Femur (tissue), 1 donor: ENCODE data around the gene DOK4.
"Not testable (repeated sequence)": the region's sequence is repeated elsewhere in the genome, so short reads cannot be mapped to it uniquely, and the experiment has no call there.

ENCODE experiments used
- DNase-seq: peaks from one replicate; pipeline ENCODE4 v3.0.0-alpha.2; 2017

Gene DOK4

DNA sequence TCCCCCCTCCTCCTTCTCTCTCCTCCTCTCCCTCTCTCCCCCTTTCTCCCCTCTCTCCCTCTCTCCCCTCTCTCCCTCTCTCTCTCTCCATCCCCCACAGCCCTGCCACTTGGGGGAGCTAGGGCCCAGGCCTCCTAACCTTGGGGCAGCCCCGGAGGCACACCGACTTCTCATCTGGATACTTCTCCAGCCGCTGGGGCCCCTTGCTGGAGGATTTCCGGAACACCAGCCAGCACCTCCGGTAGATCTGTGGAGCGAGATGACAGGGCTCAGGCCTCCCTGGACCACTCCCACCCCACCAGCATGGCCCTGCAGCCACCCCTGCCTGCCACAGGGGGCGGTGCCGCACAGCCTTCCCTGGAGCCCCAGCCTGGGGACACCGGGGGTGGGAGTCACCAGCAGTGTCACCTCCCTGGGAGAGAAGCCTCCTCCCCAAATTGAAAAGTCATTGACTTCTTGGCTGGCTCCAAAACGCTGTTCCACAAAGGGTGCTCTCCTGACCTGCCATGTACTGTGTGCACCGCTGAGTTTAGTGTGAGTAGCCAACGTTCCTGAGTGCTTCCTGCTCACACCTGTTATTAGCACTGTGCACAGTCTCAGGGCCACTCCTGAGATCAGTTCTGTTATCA lies 10.5 kb downstream of the DOK4 start:
- DNase-seq = peak; percentile 68

DNA sequence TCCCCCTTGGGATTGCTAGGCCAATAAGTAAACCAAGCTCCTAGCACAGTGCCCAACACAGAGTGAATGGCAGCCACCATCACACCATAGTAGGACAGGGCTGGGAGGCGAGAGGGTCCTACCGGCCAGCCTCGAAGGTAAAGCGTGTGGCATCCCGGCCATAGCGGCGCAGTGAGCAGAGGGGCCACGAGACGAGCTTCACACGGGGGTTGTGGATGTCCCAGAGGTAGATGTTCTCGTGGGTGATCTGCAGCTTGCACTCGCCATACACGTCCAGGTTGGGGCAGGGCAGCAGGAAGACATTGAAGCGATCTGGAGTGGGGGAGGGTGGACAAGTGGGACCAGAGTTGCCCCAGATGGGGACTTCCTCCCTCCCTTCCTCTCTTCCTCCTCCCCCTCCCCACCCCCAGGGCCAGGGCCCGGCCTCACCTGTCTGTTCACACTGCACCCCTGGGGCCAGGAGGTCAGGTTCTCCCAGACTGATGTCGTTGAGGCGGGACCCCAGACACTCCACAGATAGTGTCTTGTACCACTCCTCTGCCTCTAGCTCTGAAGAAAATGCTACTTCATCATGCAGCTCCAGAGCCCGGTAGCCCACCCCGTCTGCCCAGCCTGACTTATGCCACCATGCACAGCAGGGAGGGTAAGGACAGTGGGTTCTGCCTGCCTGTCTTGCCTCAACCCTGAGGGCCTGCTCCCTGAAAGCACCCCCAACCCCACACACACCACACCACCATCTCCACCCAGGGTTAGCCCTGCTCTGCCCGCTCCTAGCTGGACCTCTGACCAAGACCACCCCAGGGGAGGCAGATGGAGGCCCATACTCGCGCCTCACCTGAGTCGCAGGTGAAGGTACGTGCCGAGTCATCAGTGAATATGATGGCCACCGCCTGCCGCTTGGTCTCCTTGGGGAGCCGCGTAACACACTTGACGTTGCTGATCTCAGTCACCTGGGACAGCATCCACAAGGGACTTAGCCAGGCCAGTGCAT lies 11.3 kb downstream of the DOK4 start:
- no peak for DNase-seq

GRCh38 chr16:57473906-57474305 lies 12.4 kb downstream of the DOK4 start:
- no peak for DNase-seq

- DNase-seq = no peak
Measured at GRCh38 chr16:57473176-57473840, 13.0 kb downstream of the DOK4 start.

DNA sequence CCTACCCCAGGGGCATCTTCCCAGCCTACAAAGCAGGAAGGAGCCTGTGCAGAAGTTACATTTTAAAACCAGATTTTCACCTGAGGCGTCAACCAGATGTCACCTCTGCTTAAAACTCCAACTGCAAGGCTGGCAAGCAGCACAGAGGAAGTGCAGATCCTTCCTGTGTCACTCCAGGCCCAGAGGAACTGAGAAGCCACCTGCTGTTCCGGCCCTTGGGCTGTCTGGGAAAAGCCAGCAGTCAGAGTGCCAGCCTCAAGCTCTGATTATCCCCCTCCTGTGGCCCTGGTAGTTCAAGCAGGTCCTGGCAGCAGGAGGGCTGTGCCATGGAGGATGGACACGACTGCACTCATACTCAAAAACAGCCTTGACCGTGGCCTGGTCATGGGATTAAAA lies 13.6 kb downstream of the DOK4 start:
- no peak for DNase-seq

GRCh38 chr16:57471852-57472664 lies 14.2 kb downstream of the DOK4 start:
- no peak for DNase-seq

- DNase-seq = no peak
Measured at GRCh38 chr16:57471209-57471608, 15.1 kb downstream of the DOK4 start.

GRCh38 chr16:57470711-57471110 lies 15.6 kb downstream of the DOK4 start:
- DNase-seq = no peak

GRCh38 chr16:57469917-57470470 lies 16.3 kb downstream of the DOK4 start:
- DNase-seq = no peak

- no peak for DNase-seq
Measured at GRCh38 chr16:57469046-57469445, 17.2 kb downstream of the DOK4 start.

DNA sequence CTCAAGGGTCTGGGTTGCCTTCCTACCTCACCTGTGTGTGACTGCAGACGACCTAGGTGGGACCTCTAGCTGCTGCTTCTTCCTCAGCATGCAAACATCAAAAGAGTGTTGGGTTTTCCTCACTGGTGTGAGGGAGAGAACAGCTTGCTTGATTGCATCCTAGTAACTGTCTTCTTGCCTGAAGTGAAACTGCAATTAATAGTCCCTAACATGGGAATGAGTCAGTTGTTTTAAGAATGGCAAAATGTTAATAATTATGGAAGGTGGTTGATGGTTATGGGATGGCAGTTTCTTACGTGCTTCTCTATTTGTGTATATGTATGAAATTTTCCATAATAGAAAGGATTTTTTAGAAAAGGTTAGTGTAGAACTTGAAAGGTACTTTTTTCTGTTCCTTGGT lies 17.9 kb downstream of the DOK4 start:
- no peak for DNase-seq

- no peak for DNase-seq
Measured at GRCh38 chr16:57464523-57464922, 21.8 kb downstream of the DOK4 start.

DNA sequence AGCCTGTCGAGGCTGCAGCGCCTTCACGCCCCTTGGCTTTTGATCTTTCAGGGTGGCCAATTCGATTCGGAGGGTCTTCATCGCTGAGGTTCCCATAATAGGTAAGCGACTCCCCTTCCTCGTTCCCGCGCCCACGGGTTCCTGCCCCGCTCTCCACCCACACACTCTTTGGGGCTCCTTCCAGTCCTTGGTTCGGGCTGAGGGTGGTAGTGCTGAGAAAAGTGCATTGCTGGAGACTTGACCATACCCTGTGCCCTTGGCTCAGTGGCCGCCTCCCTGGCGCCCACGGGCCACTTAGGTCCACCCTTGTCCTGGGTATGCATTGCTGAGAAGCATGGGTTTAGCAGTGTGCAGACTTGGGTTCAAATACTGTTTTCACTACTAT lies 23.3 kb downstream of the DOK4 start:
- DNase-seq = no peak

DNA sequence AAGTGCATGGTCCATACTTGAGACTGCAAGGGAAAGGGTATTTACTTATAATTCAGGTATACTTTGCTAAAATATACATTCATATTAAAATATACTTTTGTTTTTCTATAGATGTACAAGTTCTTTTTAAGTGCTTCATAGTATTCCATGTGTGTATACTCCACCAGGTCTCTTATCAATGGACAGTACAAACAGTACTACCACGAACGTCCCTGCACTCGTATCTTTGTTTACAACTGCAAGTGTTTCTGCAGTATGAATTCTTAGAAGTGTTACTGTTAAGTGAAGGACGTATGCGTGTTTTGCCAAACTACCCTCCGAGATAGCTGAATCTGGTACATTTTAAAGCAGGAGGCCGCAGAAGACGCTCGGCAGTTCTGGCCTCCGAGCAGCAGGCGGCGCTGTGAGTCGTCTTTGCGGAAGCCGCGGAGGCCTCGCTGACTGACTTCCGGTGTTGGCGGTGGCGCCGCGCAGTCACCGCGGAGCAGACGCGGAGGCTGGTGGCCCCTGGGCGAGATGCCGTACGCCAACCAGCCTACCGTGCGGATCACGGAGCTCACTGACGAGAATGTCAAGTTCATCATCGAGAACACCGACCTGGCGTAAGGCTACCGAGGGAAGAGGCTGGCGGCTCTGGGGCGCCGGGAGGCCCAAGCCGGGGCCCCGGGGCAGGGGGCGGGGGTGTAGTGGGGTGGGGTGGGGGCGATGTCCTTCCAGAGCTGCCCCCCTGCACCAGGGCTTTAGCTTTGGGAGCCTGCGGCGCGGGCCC lies 23.9 kb downstream of the DOK4 start, which contains the start of gene POLR2C:
TSS of gene POLR2C (plus strand) at position 471 of the 769 bp plus-strand sequence. CDS start at position 517, 46 bp downstream.
- DNase-seq = peak; percentile 93

- DNase-seq = no peak
Measured at GRCh38 chr16:57452021-57452420, 34.3 kb downstream of the DOK4 start.

- peak; percentile 97 for DNase-seq
Measured at GRCh38 chr16:57447186-57447962, 38.9 kb downstream of the DOK4 start, which contains the start of the genes CIAPIN1 and COQ9. TSS of gene CIAPIN1 (minus strand) at chr16:57447385. CDS start at chr16:57440928, 6,457 bp downstream. TSS of gene COQ9 (plus strand) at chr16:57447479. CDS start at chr16:57447506, 27 bp downstream.

DNA sequence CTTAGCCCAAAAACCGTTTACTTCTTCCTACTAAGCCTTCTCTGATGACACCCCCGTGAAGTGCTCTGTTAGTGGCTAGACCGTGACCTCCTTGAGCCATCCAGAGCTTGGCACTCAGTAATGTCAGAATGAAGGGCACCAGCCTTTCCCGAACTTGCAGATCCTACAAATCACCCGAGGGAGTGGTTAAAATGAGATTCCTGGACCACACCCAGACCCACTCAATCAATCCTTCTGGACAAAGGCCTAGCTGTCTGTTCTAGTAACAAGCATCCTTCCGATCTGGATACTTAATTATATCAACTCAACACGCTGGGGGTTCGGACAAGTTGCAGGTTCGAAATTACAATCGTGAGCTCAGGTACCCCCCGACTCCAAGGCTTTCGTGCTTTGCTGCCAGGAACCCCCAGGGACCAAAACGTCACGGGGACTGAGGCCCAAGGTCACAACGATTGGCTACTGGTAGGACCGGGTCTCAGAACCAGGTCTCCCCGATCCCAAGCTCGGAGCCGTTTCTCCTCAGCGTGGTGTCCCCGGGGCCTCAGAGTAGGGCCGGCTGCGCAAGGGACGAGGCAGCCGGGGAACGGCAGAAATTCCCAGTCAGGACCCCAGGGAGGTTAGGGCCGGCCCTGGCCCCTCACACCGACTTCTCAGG lies 39.6 kb downstream of the DOK4 start:
- no peak for DNase-seq

- no peak for DNase-seq
Measured at GRCh38 chr16:57445510-57445909, 40.8 kb downstream of the DOK4 start.

- DNase-seq = no peak
Measured at GRCh38 chr16:57444711-57445110, 41.6 kb downstream of the DOK4 start.

DNA sequence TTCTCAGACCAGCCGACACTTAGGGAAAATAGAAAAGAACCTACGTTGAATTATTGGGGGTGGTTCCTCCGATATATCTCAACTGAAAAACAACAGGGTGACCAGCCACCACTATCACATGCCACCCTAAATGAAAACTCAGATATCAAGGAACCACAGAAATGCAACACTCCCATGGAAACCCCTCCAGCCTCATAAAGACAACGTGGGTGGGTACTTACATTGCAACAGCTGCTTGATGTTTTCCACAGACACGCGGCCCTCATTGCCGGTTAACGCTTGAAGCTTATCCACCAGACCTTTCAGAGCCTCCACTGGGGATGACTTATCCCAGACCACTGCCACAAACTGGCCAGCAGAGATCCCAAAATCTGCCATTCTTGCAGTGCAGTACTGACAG lies 45.7 kb downstream of the DOK4 start:
- DNase-seq = not testable (repeated sequence)
